Erythroblast (primary cell): Measurements from ENCODE around the gene GPAT3.

Experiments used
- GATA1 ChIP-seq: IDR thresholded peaks from 2 replicates; pipeline ENCODE4 v1.6.1; 2011; ENCODE audit warnings: low read depth, mild to moderate bottlenecking, control low read depth, low read length, moderate library complexity
- POLR2A ChIP-seq: IDR thresholded peaks from 2 replicates; pipeline ENCODE4 v1.6.1; 2011; ENCODE audit warnings: mild to moderate bottlenecking, low read length

- no peak for TF ChIP-seq POLR2A
- TF ChIP-seq GATA1: no peak
Measured at GRCh38 chr4:83574247-83574646, 38.3 kb downstream of the GPAT3 start.
